Breast epithelium (tissue), 4 donors: ENCODE measurements around the gene CDKN2B-AS1. TPM values are rescaled to one million over a fixed set of nuclear protein-coding genes. Genes with fewer than 3 reads are reported as not detected.

Experiments
- DNase-seq, 2 donors: peaks; one replicate each; pipeline ENCODE4 v3.0.0-alpha.2; 2019; ENCODE audit warnings: low spot score in 2 of 2
- H3K27ac ChIP-seq, 2 donors: fragments of 200-600 bp; sonication (generic) in 1 of 2; one replicate each; pipeline ENCODE4 v1.5.1; 2016 to 2019; ENCODE audit warnings: mild to moderate bottlenecking in 1 of 2
- H3K27me3 ChIP-seq, 2 donors: fragments of 200-600 bp; sonication (generic) in 1 of 2; one replicate each; pipeline versions ENCODE4 v1.5.1 to v1.6.0; 2017 to 2019; ENCODE audit warnings: control low read depth in 1 of 2, mild to moderate bottlenecking in 1 of 2
- H3K36me3 ChIP-seq: fragments of 200-600 bp; one replicate; pipeline ENCODE4 v1.5.1; 2019
- H3K4me1 ChIP-seq, 2 donors: fragments of 200-600 bp; sonication (generic); one replicate each; pipeline ENCODE4 v1.5.1; 2016 to 2019; ENCODE audit warnings: control low read depth in 1 of 2
- H3K4me3 ChIP-seq, 3 donors: fragments of 200-600 bp; sonication (generic); 1 replicate in 2 of 3; 2 replicates in 1 of 3; pipeline ENCODE4 v1.5.1; 2016 to 2019; ENCODE audit warnings: mild to moderate bottlenecking in 3 of 3, moderate library complexity in 2 of 3
- H3K9me3 ChIP-seq, 2 donors: fragments of 200-600 bp; sonication (generic) in 1 of 2; one replicate each; pipeline ENCODE4 v1.5.1; 2016 to 2019; ENCODE audit warnings: control low read depth in 1 of 2
- CTCF ChIP-seq, 3 donors: fragments of 450-650 bp; IDR thresholded peaks; one replicate each; pipeline ENCODE4 v1.5.1; 2016 to 2017; ENCODE audit warnings: antibody characterized with exemption in 3 of 3, mild to moderate bottlenecking in 3 of 3, moderate library complexity in 3 of 3
- POLR2A ChIP-seq: fragments of 450-650 bp; IDR thresholded peaks from one replicate; pipeline ENCODE4 v1.6.1; 2016; ENCODE audit warnings: antibody characterized with exemption, mild to moderate bottlenecking, moderate library complexity
- POLR2AphosphoS5 ChIP-seq, 3 donors: sonication (generic); formaldehyde crosslinking; IDR thresholded peaks; one replicate each; pipeline ENCODE4 v1.6.1; 2017; ENCODE audit warnings: antibody characterized with exemption in 3 of 3
- intact Hi-C: fragments of 100-400 bp; cut with DNase I; formaldehyde crosslinking; loops from one replicate; pipeline ENCODE4 v1.15.1; 2023; ENCODE audit warnings: low total_unique reads
- total RNA-seq, 3 donors: library from RNA; depleted of rRNA; stranded (reverse); fragments of >200 nt; gene quantifications; one replicate each; pipeline ENCODE4 v1.1.0, GENCODE V29; 2016

Gene CDKN2B-AS1
- total RNA-seq, 3 donors from 2014 or later, result 1.3 to 4.6 (median 3.2) TPM

DNA sequence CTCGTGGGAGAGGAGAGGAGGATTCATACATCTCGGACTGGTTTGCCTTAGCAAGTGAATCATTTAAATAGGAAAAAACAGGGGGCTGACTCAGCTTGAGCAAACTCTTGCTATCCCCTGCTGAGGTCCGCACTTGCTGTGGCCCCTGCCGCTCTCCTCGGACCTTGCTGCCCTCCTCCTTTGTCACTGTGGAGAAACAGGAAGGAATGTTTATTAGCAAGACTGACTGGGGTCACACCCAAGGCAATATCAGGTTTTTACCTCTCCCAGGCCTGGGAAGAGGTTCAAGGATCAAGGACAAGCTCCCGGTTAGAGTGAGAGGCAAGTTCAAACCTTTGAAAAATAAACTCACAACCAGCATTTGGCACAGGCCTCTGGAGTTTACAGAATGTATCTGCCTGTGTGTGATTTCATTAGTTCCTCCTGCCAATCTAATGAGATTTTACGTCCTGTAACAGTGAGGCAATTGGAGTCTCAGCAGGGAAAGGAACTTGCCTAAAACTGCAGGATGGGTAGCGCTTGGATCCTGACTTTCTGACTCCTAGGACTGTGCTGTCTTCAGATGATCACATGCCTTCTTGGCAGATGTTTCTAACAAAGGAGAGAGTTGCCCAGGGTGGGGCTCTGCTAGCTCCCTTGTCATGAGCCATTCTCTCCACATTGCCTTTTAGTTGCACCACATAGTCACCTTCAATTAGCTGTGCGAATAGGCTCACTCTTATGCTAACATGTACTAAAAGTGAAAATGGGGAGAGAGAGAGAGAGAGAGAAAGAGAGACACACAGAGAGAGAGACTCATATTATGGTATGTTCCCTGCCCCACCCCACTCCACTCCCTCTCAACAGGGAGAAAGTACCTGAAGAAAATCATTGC, 123.2 kb downstream of the CDKN2B-AS1 start:
- TF ChIP-seq POLR2A (no peak), POLR2AphosphoS5 (IDR thresholded peaks at IDR 0.05) (no peak), CTCF (IDR thresholded peaks at IDR 0.05) (no peak)
- no peaks in the 10 kb centered on the region for H3K27me3 ChIP-seq
- DNase-seq, result no peak
- no peaks in the 10 kb centered on the region for H3K4me1 ChIP-seq
- intact Hi-C loops, result no loop called here
- no peaks in the 10 kb centered on the region for H3K36me3 ChIP-seq
- H3K27ac ChIP-seq, result no peak overlapping the region
- H3K9me3 ChIP-seq, result no peaks in the 10 kb centered on the region
- H3K4me3 ChIP-seq, result no peak overlapping the region

GRCh38 chr9:22118810-22119521, 124.4 kb downstream of the CDKN2B-AS1 start:
- no peak overlapping the region for H3K27ac ChIP-seq
- H3K9me3 ChIP-seq, result no peaks in the 10 kb centered on the region
- H3K4me1 ChIP-seq, result no peaks in the 10 kb centered on the region
- no peak for DNase-seq
- no peaks in the 10 kb centered on the region for H3K27me3 ChIP-seq
- H3K36me3 ChIP-seq, result no peaks in the 10 kb centered on the region
- H3K4me3 ChIP-seq, result no peak overlapping the region
- intact Hi-C loops, result no loop called here
- TF ChIP-seq POLR2AphosphoS5 (IDR thresholded peaks at IDR 0.05), result no peak
- no peak for TF ChIP-seq CTCF (IDR thresholded peaks at IDR 0.05)
- no peak for TF ChIP-seq POLR2A

GRCh38 chr9:22119522-22120158, 125.0 kb downstream of the CDKN2B-AS1 start:
- no peak for DNase-seq
- TF ChIP-seq CTCF (IDR thresholded peaks at IDR 0.05) (peak in 1 of 3 donors; percentile 18), POLR2A (no peak)
- Histone ChIP-seq H3K36me3 (no peaks in the 10 kb centered on the region), H3K4me3 (no peak overlapping the region), H3K4me1 (no peaks in the 10 kb centered on the region), H3K27ac (no peak overlapping the region), H3K9me3 (no peaks in the 10 kb centered on the region), H3K27me3 (no peaks in the 10 kb centered on the region)
- intact Hi-C loops, result no loop called here

GRCh38 chr9:22120159-22120549, 125.6 kb downstream of the CDKN2B-AS1 start:
- intact Hi-C loops, result no loop called here

More at GRCh38 chr9:22120159-22120549, 125.6 kb downstream of the CDKN2B-AS1 start:
- no peak for DNase-seq
- Histone ChIP-seq H3K4me3 (no peak overlapping the region), H3K9me3 (no peaks in the 10 kb centered on the region), H3K27ac (no peak overlapping the region), H3K36me3 (no peaks in the 10 kb centered on the region), H3K4me1 (no peaks in the 10 kb centered on the region), H3K27me3 (no peaks in the 10 kb centered on the region)
- TF ChIP-seq POLR2AphosphoS5 (IDR thresholded peaks at IDR 0.05) (no peak), CTCF (IDR thresholded peaks at IDR 0.05) (no peak), POLR2A (no peak)
